ENCODE results near the gene COPRS.

- TF ChIP-seq POLR2A (IDR thresholded peaks at IDR 0.05) (no peak), CTCF (IDR thresholded peaks at IDR 0.05) (peak; percentile 91 to 98 (median 97))
Measured at GRCh38 chr17:31842195-31843069, 16.6 kb downstream of the COPRS start.

All from body of pancreas (tissue), 4 donors.